GM12874 (cell line): ENCODE measurements around the gene HYKK.

Experiments used
- TF ChIP-seq, protein P1 (sequence below): IDR thresholded peaks from 2 replicates; pipeline ENCODE4 v1.5.1; 2011; ENCODE audit warnings: low read depth, mild to moderate bottlenecking, control low read depth, low read length, moderate library complexity; ENCODE audit not compliant: insufficient read depth

The HYKK gene, protein sequence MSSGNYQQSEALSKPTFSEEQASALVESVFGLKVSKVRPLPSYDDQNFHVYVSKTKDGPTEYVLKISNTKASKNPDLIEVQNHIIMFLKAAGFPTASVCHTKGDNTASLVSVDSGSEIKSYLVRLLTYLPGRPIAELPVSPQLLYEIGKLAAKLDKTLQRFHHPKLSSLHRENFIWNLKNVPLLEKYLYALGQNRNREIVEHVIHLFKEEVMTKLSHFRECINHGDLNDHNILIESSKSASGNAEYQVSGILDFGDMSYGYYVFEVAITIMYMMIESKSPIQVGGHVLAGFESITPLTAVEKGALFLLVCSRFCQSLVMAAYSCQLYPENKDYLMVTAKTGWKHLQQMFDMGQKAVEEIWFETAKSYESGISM

DNA sequence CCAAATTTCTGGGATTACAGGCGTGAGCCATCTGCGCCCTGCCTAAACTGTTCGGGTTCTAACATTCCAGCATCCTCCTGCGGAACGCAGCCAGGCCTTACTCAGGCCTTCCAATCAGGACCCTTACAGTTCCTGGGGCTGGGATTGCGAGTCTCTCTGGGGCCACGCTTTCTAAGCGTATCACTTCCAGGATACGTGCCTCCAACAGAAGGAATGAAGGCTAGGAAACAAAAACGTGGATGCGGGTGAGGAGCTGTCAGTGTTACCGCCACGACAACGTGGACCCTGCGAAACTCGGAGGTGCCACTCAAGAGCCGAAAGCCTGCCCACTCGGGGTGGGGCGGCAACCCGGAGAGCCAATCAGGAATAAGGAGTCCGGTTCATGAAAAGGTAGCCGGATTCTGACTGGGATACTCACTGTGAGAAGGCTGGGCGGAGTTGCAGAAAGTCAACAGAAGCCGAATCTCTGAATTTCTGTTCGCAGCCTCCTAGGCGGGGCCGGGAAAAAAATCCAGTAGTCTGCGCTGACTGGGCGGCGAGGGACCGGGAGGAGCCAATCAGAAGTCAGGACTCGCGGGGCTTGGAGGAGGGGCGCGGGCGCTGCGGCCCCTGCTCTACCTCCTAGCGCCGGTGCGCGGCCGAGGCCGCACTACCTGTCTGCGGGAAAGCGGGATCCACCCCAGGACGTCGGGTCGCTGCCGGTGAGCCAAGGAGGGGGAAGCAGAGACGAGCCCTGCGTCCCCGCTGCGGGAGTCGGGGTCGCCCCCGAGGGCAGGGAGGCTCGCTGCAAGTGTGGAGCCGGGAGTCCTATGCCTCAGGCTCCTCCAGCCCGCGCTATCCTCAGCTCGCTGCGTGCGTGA, at the start of gene HYKK:
Gene HYKK (plus strand): TSS at position 607 of the 860 bp plus-strand sequence. CDS start 5,512 bp downstream, outside the sequence.
- TF ChIP-seq, protein P1, sequence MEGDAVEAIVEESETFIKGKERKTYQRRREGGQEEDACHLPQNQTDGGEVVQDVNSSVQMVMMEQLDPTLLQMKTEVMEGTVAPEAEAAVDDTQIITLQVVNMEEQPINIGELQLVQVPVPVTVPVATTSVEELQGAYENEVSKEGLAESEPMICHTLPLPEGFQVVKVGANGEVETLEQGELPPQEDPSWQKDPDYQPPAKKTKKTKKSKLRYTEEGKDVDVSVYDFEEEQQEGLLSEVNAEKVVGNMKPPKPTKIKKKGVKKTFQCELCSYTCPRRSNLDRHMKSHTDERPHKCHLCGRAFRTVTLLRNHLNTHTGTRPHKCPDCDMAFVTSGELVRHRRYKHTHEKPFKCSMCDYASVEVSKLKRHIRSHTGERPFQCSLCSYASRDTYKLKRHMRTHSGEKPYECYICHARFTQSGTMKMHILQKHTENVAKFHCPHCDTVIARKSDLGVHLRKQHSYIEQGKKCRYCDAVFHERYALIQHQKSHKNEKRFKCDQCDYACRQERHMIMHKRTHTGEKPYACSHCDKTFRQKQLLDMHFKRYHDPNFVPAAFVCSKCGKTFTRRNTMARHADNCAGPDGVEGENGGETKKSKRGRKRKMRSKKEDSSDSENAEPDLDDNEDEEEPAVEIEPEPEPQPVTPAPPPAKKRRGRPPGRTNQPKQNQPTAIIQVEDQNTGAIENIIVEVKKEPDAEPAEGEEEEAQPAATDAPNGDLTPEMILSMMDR = peak; percentile 9; the same call in 1 of the 2 replicates

DNA sequence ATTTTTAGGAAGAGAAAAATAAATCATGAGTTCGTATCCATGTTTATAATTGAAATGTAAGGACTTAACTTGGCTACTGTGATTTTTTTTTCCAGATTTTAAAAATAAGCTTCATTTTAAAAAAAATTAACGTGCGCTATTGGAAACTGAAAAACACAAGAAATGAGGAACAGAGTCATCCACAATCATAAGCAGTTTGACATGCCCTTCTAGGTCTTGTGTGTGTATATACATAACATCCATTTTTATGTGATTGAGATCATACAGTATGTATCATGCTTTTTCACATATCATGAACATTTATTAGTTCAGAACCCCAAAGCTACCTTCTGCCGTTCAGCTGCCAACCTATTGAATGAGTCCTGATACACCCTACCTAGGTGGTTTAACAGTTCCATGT, 46.6 kb upstream of the HYKK start:
- TF ChIP-seq, protein P1 = no peak

DNA sequence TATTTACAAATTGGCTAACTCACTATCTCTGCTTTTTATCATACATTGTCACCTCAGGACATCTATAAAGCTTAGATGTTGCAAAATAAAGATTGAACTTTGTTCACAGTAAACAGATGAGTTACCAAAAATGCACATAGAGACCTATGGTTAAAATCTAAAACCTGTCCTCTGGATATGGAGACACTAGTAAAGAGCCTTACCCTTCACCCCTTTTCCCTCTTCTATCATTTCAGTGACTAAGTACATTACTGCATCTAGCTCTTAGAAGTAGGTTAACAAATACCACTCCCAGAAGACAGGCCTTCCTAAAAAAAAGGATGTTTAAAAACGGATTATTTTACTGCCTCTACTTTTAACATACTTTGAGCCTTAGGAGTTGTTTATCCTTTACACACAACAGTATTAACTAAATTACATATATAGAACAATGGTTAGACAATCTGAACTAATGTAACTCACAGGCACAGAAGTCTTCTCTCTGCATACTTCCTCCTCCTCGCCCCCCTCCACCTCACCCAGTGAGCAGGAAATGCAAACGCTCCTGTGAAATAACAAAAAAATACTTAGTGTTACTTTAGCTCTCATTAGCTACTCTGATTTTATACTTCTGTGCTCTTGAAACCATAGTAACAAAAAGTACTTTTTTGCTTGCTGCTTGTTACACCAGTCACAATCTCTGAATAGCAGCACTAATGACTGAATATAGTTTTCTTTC, 46.0 kb upstream of the HYKK start:
- TF ChIP-seq, protein P1 = no peak

DNA sequence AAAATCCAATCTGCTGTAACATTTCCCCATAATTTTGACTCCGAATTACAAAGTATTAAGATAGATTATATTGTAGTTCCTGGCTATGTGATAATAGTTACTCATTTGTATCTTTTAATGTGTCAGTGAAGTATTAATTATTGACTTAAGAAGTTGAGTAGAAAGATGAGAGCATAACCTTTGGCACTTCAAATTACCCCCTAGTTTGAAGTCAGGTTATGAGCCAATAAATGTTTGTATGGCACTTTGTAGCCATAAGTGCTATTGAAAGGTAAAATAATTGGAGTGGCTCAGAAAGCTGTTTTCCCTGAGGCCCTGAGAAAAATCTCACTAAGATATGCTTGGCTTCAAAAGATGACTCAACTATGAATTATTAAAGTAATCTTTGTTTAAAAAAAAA, 38.3 kb upstream of the HYKK start:
- TF ChIP-seq, protein P1 = no peak

DNA sequence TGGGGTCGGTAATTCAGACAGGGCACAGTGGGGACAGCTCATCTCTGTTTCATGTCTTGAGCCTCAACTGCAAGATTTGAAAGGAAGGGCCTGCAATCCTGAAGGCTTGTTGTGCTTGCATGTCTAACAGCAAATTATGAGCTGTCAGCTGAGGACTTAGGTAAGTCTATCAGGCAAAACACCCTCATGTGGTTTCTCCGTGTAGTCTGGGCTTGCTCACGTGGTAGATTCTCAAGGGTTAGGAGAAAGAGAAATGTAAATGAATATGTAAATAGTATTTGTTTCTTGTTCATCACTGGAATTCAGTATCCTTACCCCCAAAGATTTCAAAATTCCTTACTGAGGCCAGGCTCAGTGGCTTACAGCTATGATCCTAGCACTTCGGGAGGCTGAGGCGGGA, 30.1 kb upstream of the HYKK start:
- TF ChIP-seq, protein P1 = no peak

DNA sequence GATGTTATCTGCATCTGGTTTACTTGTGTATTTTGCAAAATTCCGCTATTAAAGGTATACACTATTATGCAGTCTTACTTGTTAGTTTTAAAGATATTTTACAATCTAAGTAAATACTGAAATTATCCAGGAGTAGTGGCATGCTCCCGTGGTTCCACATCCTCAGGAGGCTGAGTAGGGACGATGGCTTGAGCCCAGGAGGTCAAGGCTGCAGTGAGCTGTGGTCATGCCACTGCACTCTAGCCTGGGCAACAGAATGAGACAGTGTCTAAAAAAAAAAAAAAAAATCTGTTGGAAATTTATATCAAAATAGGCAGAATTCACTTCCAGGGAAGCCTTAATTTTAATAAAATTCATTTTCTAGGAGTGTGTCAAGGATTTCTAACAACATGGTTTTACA, 27.7 kb upstream of the HYKK start:
- TF ChIP-seq, protein P1 = no peak

DNA sequence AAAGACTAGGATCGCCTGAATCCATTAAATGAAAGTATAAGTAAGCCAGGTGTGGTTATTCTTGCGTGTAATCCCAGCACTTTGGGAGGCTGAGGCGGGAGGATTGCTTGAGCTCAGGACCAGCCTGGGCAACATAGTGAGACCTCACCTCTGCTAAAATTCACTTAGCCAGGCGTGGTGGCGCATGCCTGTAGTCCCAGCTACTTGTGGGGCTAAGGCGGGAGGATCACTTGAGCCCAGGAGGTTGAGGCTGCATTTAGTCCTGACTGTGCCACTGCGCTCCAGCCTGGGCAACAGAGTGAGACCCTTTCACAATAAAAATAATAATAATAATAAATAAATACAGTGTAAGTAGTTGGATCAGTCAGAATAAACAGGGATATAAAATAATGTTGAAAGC, 25.5 kb upstream of the HYKK start:
- TF ChIP-seq, protein P1 = no peak
